ENCODE results near the gene SPTSSB. TPM values are rescaled to one million over a fixed set of nuclear protein-coding genes. Genes with fewer than 3 reads are reported as not detected.

The SPTSSB gene
- total and polyA plus RNA-seq, 2 experiments from 2014 or later, result 23.5 to 33.5 TPM

DNA sequence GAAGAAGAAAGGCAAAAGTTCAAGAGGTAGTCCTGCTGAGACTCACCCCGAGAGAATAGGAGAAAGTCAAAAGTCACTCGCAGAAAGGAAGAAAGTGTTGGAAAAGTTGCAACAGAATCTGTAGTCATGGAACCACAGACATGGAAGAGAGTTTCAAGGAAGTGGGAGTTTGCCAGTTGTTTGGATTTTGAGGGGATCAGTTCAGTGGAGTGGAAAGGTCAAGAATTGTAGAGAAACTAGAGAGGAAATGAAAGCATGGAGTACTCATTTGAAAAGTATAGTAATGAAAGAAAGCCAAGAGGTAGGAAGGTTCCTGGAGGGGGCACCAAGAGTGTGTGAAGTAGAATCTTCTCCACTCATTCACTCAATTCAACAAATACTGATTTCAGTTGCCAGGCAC lies 34.7 kb downstream of the SPTSSB start (continued):
- TF ChIP-seq, protein P1, sequence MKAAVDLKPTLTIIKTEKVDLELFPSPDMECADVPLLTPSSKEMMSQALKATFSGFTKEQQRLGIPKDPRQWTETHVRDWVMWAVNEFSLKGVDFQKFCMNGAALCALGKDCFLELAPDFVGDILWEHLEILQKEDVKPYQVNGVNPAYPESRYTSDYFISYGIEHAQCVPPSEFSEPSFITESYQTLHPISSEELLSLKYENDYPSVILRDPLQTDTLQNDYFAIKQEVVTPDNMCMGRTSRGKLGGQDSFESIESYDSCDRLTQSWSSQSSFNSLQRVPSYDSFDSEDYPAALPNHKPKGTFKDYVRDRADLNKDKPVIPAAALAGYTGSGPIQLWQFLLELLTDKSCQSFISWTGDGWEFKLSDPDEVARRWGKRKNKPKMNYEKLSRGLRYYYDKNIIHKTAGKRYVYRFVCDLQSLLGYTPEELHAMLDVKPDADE (IDR thresholded peaks at IDR 0.05), result no peak
- TF ChIP-seq REST (IDR thresholded peaks at IDR 0.05; ENCODE audit: unreplicated experiment) (no peak), CREB1 (CRISPR knock-in tag; IDR thresholded peaks at IDR 0.05; ENCODE audit: low read depth) (no peak), EZH2phosphoT487 (IDR thresholded peaks at IDR 0.05; ENCODE audit: unreplicated experiment) (no peak)
- TF ChIP-seq, protein P2, sequence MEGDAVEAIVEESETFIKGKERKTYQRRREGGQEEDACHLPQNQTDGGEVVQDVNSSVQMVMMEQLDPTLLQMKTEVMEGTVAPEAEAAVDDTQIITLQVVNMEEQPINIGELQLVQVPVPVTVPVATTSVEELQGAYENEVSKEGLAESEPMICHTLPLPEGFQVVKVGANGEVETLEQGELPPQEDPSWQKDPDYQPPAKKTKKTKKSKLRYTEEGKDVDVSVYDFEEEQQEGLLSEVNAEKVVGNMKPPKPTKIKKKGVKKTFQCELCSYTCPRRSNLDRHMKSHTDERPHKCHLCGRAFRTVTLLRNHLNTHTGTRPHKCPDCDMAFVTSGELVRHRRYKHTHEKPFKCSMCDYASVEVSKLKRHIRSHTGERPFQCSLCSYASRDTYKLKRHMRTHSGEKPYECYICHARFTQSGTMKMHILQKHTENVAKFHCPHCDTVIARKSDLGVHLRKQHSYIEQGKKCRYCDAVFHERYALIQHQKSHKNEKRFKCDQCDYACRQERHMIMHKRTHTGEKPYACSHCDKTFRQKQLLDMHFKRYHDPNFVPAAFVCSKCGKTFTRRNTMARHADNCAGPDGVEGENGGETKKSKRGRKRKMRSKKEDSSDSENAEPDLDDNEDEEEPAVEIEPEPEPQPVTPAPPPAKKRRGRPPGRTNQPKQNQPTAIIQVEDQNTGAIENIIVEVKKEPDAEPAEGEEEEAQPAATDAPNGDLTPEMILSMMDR (conservative IDR thresholded peaks at IDR 0.05; ENCODE audit: low read depth in 2 of 2), result no peak

DNA sequence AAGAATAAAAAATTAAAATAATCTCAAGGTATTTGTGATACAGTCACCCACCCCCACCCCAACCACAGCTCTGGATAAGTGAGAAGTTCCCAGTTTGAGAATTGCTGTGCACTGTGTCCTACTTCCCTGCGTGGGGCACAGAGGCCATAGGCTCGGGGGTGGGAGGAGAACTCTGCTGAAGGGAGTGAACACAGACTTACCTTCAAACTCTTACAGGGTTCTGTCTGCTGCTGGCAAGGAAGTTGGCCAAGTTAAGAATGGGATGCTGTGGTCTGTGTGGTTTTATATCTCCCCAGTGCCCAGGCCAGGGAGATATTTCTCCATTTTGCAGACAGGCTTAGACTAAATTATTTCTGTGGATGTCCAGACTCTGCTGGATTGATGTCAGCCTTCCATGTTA lies 37.6 kb downstream of the SPTSSB start:
- no peaks in the 10 kb centered on the region for H4K20me1 ChIP-seq (replicated peaks; ENCODE audit: insufficient read depth)
- H3K9me2 ChIP-seq (ENCODE audit: insufficient read depth), result no peaks in the 10 kb centered on the region; the same call in 1 of the 2 replicates
- Mint-ChIP-seq H3K9me3 (no peaks in the 10 kb centered on the region), H3K4me1 (no peaks in the 10 kb centered on the region; the same call in 2 of the 3 replicates), H3K36me3 (ENCODE audit: low read depth) (no peaks in the 10 kb centered on the region), H3K4me3 (no peak overlapping the region), H3K27me3 (ENCODE audit: insufficient read depth, low read depth, poor library complexity) (peaks cover 11% of the 10 kb centered on the region), H3K27ac (no peak overlapping the region)
- H3K27ac ChIP-seq (ENCODE audit: low read depth), result no peak overlapping the region
- no peaks in the 10 kb centered on the region for H3K4me1 ChIP-seq (ENCODE audit: insufficient read depth)
- H3F3A ChIP-seq (replicated peaks; ENCODE audit: low read depth), result no peaks in the 10 kb centered on the region
- no peaks in the 10 kb centered on the region for H3K36me3 ChIP-seq (ENCODE audit: insufficient read depth)
- no peak overlapping the region for H3K4me3 ChIP-seq
- no peak for DNase-seq (ENCODE audit: low spot score)
- H3K79me2 ChIP-seq (replicated peaks; ENCODE audit: insufficient read depth), result no peaks in the 10 kb centered on the region
- H3K27me3 ChIP-seq (ENCODE audit: insufficient read depth), result no peaks in the 10 kb centered on the region
- no peak overlapping the region for H2AFZ ChIP-seq
- no peak for TF ChIP-seq ZNF462 (CRISPR knock-in tag; IDR thresholded peaks at IDR 0.05)
- H3K4me2 ChIP-seq, result no peak overlapping the region
- no peak for ATAC-seq

Measured in GM23338 (cell line).